Measurements from ENCODE around the gene CDX2. TPM values are rescaled to one million over a fixed set of nuclear protein-coding genes. Genes with fewer than 3 reads are reported as not detected.
"Not testable (repeated sequence)": the region's sequence is repeated elsewhere in the genome, so short reads cannot be mapped to it uniquely, and the experiment has no call there.

The CDX2 gene
- total RNA-seq, 3 donors from 2014 or later = 0.33 TPM; not detected in 2

DNA sequence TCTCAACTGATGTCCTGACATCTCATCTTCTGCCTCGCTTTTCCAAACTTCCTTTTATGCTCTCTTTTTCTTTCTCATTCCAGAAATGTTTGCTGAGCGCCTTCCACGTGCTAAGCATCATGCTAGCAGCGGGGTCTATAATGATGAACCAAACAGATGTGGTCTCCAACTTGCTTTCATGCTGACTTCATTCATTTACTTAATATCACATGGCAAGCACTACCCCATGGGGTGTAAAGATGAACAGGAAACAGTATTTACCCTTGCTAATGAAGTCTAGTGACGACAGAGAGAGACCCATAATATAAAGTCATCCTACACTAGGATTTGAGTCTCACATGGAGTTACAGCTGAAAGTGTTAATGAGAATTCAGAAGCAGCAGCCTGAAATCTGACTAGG lies 40.9 kb upstream of the CDX2 start:
- intact Hi-C loops (cut with DNase I; ENCODE audit: low total_unique reads) = no loop called here
- no peaks in the 10 kb centered on the region for H3K9me3 ChIP-seq
- no peak overlapping the region for H3K27ac ChIP-seq
- H3K27me3 ChIP-seq = peaks cover 0 to 5% of the 10 kb centered on the region in 2 donors
- H3K4me3 ChIP-seq = no peak overlapping the region
- H3K36me3 ChIP-seq = no peaks in the 10 kb centered on the region
- TF ChIP-seq, protein P1, sequence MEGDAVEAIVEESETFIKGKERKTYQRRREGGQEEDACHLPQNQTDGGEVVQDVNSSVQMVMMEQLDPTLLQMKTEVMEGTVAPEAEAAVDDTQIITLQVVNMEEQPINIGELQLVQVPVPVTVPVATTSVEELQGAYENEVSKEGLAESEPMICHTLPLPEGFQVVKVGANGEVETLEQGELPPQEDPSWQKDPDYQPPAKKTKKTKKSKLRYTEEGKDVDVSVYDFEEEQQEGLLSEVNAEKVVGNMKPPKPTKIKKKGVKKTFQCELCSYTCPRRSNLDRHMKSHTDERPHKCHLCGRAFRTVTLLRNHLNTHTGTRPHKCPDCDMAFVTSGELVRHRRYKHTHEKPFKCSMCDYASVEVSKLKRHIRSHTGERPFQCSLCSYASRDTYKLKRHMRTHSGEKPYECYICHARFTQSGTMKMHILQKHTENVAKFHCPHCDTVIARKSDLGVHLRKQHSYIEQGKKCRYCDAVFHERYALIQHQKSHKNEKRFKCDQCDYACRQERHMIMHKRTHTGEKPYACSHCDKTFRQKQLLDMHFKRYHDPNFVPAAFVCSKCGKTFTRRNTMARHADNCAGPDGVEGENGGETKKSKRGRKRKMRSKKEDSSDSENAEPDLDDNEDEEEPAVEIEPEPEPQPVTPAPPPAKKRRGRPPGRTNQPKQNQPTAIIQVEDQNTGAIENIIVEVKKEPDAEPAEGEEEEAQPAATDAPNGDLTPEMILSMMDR (IDR thresholded peaks at IDR 0.05) = no peak
- TF ChIP-seq POLR2A (IDR thresholded peaks at IDR 0.05) = no peak
- TF ChIP-seq POLR2AphosphoS5 (IDR thresholded peaks at IDR 0.05) = no peak
- no peaks in the 10 kb centered on the region for H3K4me1 ChIP-seq
- DNase-seq (ENCODE audit: low spot score in 2 of 2) = no peak

DNA sequence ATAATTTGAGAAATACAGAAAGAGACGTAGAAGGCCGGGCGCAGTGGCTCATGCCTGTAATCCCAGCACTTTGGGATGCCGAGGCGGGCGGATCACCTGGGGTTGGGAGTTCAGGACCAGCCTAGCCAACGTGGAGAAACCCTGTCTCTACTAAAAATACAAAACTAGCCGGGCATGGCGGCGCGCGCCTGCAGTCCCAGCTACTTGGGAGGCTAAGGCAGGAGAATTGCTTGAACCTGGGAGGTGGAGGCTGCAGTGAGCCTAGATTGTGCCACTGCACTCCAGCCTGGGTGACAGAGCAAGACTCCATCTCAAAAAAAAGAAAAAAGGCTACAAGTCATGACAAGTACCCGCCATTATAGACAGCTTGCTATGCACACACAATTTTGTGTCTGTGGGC lies 35.9 kb upstream of the CDX2 start:
- H3K4me1 ChIP-seq; DNase-seq (ENCODE audit: low spot score in 2 of 2); H3K9me3 ChIP-seq; H3K27ac ChIP-seq; H3K27me3 ChIP-seq; intact Hi-C loops (cut with DNase I; ENCODE audit: low total_unique reads); H3K36me3 ChIP-seq; H3K4me3 ChIP-seq: not testable (repeated sequence)

DNA sequence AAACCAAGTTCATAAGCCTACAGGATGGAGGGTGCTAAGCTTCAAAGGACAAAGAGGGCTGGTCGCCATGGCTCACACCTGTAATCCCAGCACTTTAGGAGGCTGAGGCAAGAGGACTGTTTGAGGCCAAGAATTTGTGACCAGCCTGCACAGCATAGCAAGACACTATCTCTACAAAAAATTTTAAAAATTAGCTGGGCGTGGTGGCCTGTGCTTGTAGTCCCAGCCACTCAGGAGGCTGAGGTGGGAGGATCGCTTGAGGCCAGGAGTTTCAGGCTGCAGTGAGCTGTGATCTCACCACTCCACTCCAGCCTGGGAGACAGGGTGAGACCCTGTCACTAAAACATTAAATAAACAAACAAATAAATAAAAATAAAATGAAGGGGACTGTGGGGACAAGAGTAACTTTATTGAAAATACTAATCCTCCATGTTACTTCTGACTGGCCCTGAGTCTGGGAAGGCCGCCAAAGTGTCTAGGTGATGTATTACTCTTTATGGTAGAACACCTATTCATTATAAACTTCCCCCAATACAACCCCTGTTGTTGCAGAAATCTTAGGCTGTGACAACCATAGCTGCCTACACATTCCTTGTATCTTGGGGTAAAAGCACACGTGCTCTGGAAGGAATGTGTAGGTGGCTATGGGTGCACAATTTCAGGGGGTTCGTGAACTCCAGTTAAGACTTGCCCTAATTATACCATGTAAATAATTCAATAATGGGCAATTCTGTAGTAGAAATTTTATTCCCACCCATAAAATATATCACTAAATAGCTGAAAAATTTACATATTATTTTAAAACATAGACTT lies 34.0 kb upstream of the CDX2 start:
- intact Hi-C loops (cut with DNase I; ENCODE audit: low total_unique reads) = no loop called here
- H3K9me3 ChIP-seq = no peaks in the 10 kb centered on the region

DNA sequence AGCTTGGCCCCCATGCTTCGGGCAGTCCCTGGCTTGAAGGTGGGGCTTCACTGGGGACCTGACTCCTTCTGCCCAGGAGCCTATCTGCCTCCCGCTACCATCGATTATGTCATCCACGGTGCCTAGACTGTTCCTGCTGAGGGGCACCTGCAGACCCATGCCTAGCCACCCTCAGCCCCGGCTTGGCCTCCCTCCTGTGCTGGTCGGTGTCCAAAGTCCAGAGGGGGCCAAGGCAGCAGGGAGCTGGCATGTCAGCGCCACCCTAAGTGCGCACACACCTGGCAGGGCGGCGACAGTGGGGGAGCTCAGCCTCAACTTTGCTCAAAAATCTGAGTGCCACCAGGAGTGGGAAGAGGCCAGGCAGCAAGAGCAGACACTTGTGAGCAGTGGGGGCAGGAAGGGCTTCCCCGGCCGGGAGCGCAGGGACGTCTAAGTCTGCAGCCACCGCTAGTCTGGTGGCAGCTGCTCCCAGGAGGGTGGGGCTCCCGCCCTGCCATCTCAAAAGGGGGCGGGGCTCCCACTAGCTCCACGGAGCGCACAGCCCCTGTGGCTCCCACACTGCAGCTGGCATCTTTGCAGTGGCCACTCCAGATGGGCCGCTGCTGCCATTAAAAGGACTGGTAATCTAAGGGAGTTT lies 32.8 kb upstream of the CDX2 start:
- TF ChIP-seq POLR2AphosphoS5 (IDR thresholded peaks at IDR 0.05) = no peak
- no peak for TF ChIP-seq POLR2A (IDR thresholded peaks at IDR 0.05)
- TF ChIP-seq, protein P1 (IDR thresholded peaks at IDR 0.05) = no peak
- intact Hi-C loops (cut with DNase I; ENCODE audit: low total_unique reads) = no loop called here
- no peaks in the 10 kb centered on the region for H3K27me3 ChIP-seq
- H3K4me1 ChIP-seq = no peaks in the 10 kb centered on the region
- no peak overlapping the region for H3K4me3 ChIP-seq
- H3K9me3 ChIP-seq = no peaks in the 10 kb centered on the region
- DNase-seq (ENCODE audit: low spot score in 2 of 2) = no peak
- no peaks in the 10 kb centered on the region for H3K36me3 ChIP-seq
- no peak overlapping the region for H3K27ac ChIP-seq

More for the DNA sequence above, 34.0 kb upstream of the CDX2 start:
- Histone ChIP-seq H3K36me3 (no peaks in the 10 kb centered on the region), H3K4me1 (no peaks in the 10 kb centered on the region), H3K4me3 (no peak overlapping the region), H3K27ac (no peak overlapping the region), H3K27me3 (no peaks in the 10 kb centered on the region)
- TF ChIP-seq POLR2A (IDR thresholded peaks at IDR 0.05) (no peak), POLR2AphosphoS5 (IDR thresholded peaks at IDR 0.05) (no peak)
- TF ChIP-seq, protein P1 (IDR thresholded peaks at IDR 0.05) = no peak
- DNase-seq (ENCODE audit: low spot score in 2 of 2) = no peak

DNA sequence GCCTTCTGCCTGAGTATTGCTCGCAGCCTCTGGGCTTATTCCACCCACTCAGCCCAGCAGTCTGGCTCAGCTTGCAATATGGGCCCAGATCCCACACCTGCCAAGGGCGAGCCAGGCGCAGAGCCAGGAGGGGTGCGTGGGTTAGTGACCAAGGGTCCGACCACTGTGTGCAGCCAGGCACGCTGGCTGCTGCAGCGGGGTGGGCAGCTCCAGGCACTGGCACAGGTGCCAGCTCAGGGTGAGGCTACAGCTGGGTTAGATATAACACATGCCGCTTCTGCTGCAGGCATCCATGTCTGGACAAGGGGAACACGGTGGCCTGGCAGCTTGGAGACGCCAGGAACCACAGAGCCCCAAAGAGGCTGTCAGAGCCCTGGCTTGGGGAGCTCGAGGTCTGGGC lies 31.9 kb upstream of the CDX2 start:
- intact Hi-C loops (cut with DNase I; ENCODE audit: low total_unique reads) = no loop called here
- Histone ChIP-seq H3K9me3 (no peaks in the 10 kb centered on the region), H3K36me3 (no peaks in the 10 kb centered on the region), H3K27ac (no peak overlapping the region), H3K4me3 (no peak overlapping the region), H3K27me3 (no peaks in the 10 kb centered on the region), H3K4me1 (no peaks in the 10 kb centered on the region)
- TF ChIP-seq POLR2A (IDR thresholded peaks at IDR 0.05) = no peak
- TF ChIP-seq, protein P1 (IDR thresholded peaks at IDR 0.05) = no peak
- TF ChIP-seq POLR2AphosphoS5 (IDR thresholded peaks at IDR 0.05) = no peak
- DNase-seq (ENCODE audit: low spot score in 2 of 2) = no peak
